ENCODE data around the gene ASPDH. TPM values are rescaled to one million over a fixed set of nuclear protein-coding genes. Genes with fewer than 3 reads are reported as not detected.

Gene ASPDH
- total RNA-seq, 1 experiment from 2014 or later: not detected

- H3K36me3 ChIP-seq (ENCODE audit: control insufficient read depth in 1 of 2, insufficient read depth in 2 of 2, low read length in 2 of 2): no peaks in the 10 kb centered on the region
- no peak overlapping the region for H3K4me2 ChIP-seq (ENCODE audit: low read length)
- no peak for DNase-seq (ENCODE audit: low read depth, low spot score)
- peak; percentile 14; the same call in 1 of the 2 replicates for ATAC-seq
- intact Hi-C loops (cut with micrococcal nuclease): loop anchor here (1.0 to 10.0 kb wide), 4 partner anchors 118 to 385 kb away; no protein-coding TSS in a partner anchor
- ChIA-PET POLR2A (no interaction called here), RAD21 (ENCODE audit: low non-redundant PET in 1 of 2, low total read pairs in 2 of 2, uncharacterized antibody in 2 of 2, unreplicated experiment in 2 of 2) (interaction anchor here (0.9 to 2.1 kb wide), 3 partner anchors 12 to 246 kb away, joined by 3 to 7 read pairs (median 4); no protein-coding TSS in a partner anchor), CTCF (interaction anchor here (0.9 to 3.6 kb wide), 12 partner anchors 12 to 559 kb away, joined by 3 to 40 read pairs (median 8); partner anchors contain the start of genes JOSD2 and KCNC3)
- no peaks in the 10 kb centered on the region for H3K79me2 ChIP-seq (ENCODE audit: insufficient read depth, low read length)
- H3K4me1 ChIP-seq (ENCODE audit: control insufficient read depth in 1 of 2, insufficient read depth in 2 of 2, low read length in 2 of 2): no peaks in the 10 kb centered on the region
- peaks cover 7 to 17% of the 10 kb centered on the region in 2 experiments; a peak in 3 of 4 replicates for H3K9me3 ChIP-seq (ENCODE audit: control insufficient read depth in 1 of 2, insufficient read depth in 1 of 2, low read depth in 1 of 2, low read length in 2 of 2)
- H3K9ac ChIP-seq (ENCODE audit: low read length): no peak overlapping the region
- H3K27ac ChIP-seq (ENCODE audit: low read depth, low read length): no peak overlapping the region
- no peak overlapping the region for H2AFZ ChIP-seq (ENCODE audit: low read depth, low read length, poor library complexity, severe bottlenecking)
- no peak for TF ChIP-seq JUND (IDR thresholded peaks at IDR 0.05)
- TF ChIP-seq MAX (IDR thresholded peaks at IDR 0.05): no peak
- no peak for TF ChIP-seq SRF (IDR thresholded peaks at IDR 0.05; ENCODE audit: low read depth)
- no peak for TF ChIP-seq CTCF (IDR thresholded peaks at IDR 0.05 in 2 of 3, conservative IDR thresholded peaks at IDR 0.05 in 1 of 3; ENCODE audit: borderline replicate concordance in 1 of 3, insufficient read depth in 1 of 3, low read depth in 2 of 3, low read length in 2 of 3)
- TF ChIP-seq CEBPB (IDR thresholded peaks at IDR 0.05; ENCODE audit: low read depth): no peak
- no peak for TF ChIP-seq EZH2 (IDR thresholded peaks at IDR 0.05)
- no peaks in the 10 kb centered on the region for H4K20me1 ChIP-seq (ENCODE audit: insufficient read depth)
- H3K4me3 ChIP-seq (replicated peaks in 1 of 2; ENCODE audit: low read depth in 1 of 2, low read length in 2 of 2): no peak overlapping the region
- no peaks in the 10 kb centered on the region for H3K9me2 ChIP-seq (ENCODE audit: insufficient read depth)
- no TSS peak for BruUV-seq (replicated peaks)
- H3K27me3 ChIP-seq (ENCODE audit: insufficient read depth, low read length): no peaks in the 10 kb centered on the region
Measured at GRCh38 chr19:50537306-50537685, 23.6 kb upstream of the ASPDH start.
